ENCODE measurements around the gene MARVELD1.

MARVELD1 gene

GRCh38 chr10:97743169-97743943 lies 29.8 kb downstream of the MARVELD1 start:
- no peak for TF ChIP-seq CTCF (IDR thresholded peaks at IDR 0.05)

GRCh38 chr10:97744405-97745035 lies 31.0 kb downstream of the MARVELD1 start:
- no peak for TF ChIP-seq CTCF (IDR thresholded peaks at IDR 0.05)

GRCh38 chr10:97747573-97747972 lies 34.0 kb downstream of the MARVELD1 start:
- no peak for TF ChIP-seq CTCF (IDR thresholded peaks at IDR 0.05)

GRCh38 chr10:97748116-97748515 lies 34.6 kb downstream of the MARVELD1 start:
- TF ChIP-seq CTCF (IDR thresholded peaks at IDR 0.05), result no peak

- no peak for TF ChIP-seq CTCF (IDR thresholded peaks at IDR 0.05)
These were observed 39.4 kb downstream of the MARVELD1 start for GRCh38 chr10:97752956-97753355.

GRCh38 chr10:97754726-97755125 lies 41.2 kb downstream of the MARVELD1 start:
- TF ChIP-seq CTCF (IDR thresholded peaks at IDR 0.05), result no peak

- no peak for TF ChIP-seq CTCF (IDR thresholded peaks at IDR 0.05)
These were observed 42.2 kb downstream of the MARVELD1 start for GRCh38 chr10:97755718-97756117.

Data from LNCAP (cell line).